GM08714 (cell line): Measurements from ENCODE around the gene PM20D2.
"Not testable (repeated sequence)": the region's sequence is repeated elsewhere in the genome, so short reads cannot be mapped to it uniquely, and the experiment has no call there.

ENCODE experiments used
- H3K4me3 ChIP-seq: fragments of 200-500 bp; sonication (Bioruptor generic); 2 replicates; pipeline ENCODE4 v1.5.1; 2014; ENCODE audit warnings: mild to moderate bottlenecking, low read length, inconsistent platforms
- ZNF274 ChIP-seq: IDR thresholded peaks from 2 replicates; pipeline ENCODE4 v1.6.1; 2012; ENCODE audit warnings: mild to moderate bottlenecking, low read depth, low read length

PM20D2 gene

GRCh38 chr6:89145956-89146717 is at the start of gene PM20D2:
Gene PM20D2, plus strand, starts transcription at chr6:89146055. Its CDS starts 90 bp downstream, at chr6:89146145.
- TF ChIP-seq ZNF274 = no peak
- peak within 1 kb of the TSS; percentile 90 for H3K4me3 ChIP-seq

- H3K4me3 ChIP-seq = no peak overlapping the region
- TF ChIP-seq ZNF274 = no peak
These were observed 47.4 kb upstream of the PM20D2 start for GRCh38 chr6:89098461-89098860.

- H3K4me3 ChIP-seq = no peak overlapping the region
- TF ChIP-seq ZNF274 = no peak
These were observed 45.7 kb upstream of the PM20D2 start for GRCh38 chr6:89100114-89100513.

GRCh38 chr6:89110284-89110683 is 35.6 kb upstream of the PM20D2 start:
- no peak for TF ChIP-seq ZNF274

GRCh38 chr6:89111933-89112332 is 33.9 kb upstream of the PM20D2 start:
- H3K4me3 ChIP-seq = no peak overlapping the region
- TF ChIP-seq ZNF274 = no peak

More at GRCh38 chr6:89110284-89110683, 35.6 kb upstream of the PM20D2 start:
- no peak overlapping the region for H3K4me3 ChIP-seq

GRCh38 chr6:89116702-89117101 is 29.2 kb upstream of the PM20D2 start:
- H3K4me3 ChIP-seq = no peak overlapping the region

GRCh38 chr6:89117211-89118108 is 28.4 kb upstream of the PM20D2 start, which contains the start of gene SRSF12:
Gene SRSF12, minus strand, starts transcription at chr6:89118071. Its CDS starts 184 bp downstream, at chr6:89117887.
- peak within 1 kb of the TSS; percentile 37 for H3K4me3 ChIP-seq
- TF ChIP-seq ZNF274 = no peak

More at GRCh38 chr6:89116702-89117101, 29.2 kb upstream of the PM20D2 start:
- no peak for TF ChIP-seq ZNF274

GRCh38 chr6:89118931-89119330 is 26.9 kb upstream of the PM20D2 start:
- no peak overlapping the region for H3K4me3 ChIP-seq
- TF ChIP-seq ZNF274 = no peak

- no peak for TF ChIP-seq ZNF274
These were observed 25.5 kb upstream of the PM20D2 start for GRCh38 chr6:89120371-89120770.

GRCh38 chr6:89121934-89122333 is 23.9 kb upstream of the PM20D2 start:
- TF ChIP-seq ZNF274 = no peak
- H3K4me3 ChIP-seq = no peak overlapping the region

More at GRCh38 chr6:89120371-89120770, 25.5 kb upstream of the PM20D2 start:
- H3K4me3 ChIP-seq = no peak overlapping the region

- TF ChIP-seq ZNF274 = no peak
- no peak overlapping the region for H3K4me3 ChIP-seq
These were observed 23.2 kb upstream of the PM20D2 start for GRCh38 chr6:89122625-89123024.

- H3K4me3 ChIP-seq = not testable (repeated sequence)
These were observed 17.6 kb upstream of the PM20D2 start for GRCh38 chr6:89128256-89128671.

GRCh38 chr6:89131599-89131998 is 14.3 kb upstream of the PM20D2 start:
- no peak overlapping the region for H3K4me3 ChIP-seq
- no peak for TF ChIP-seq ZNF274

GRCh38 chr6:89132057-89132456 is 13.8 kb upstream of the PM20D2 start:
- no peak for TF ChIP-seq ZNF274
- no peak overlapping the region for H3K4me3 ChIP-seq

- TF ChIP-seq ZNF274 = no peak
- no peak overlapping the region for H3K4me3 ChIP-seq
These were observed 11.9 kb upstream of the PM20D2 start for GRCh38 chr6:89133981-89134380.
